Endothelial cell of umbilical vein (primary cell): ENCODE measurements around the gene PYGB. TPM values are rescaled to one million over a fixed set of nuclear protein-coding genes. Genes with fewer than 3 reads are reported as not detected.

ENCODE experiments used
- BruUV-seq: library from RNA; stranded (reverse); fragments of 400-500 nt; replicated peaks from 2 replicates; lab custom pipeline; 2021; lab: Mats Ljungman, UMichigan
- CTCF ChIA-PET: fragments of 300-600, 350-600 bp; sonication (Branson Sonifier 250); formaldehyde crosslinking; loops from one replicate; lab custom pipeline; 2021; ENCODE audit warnings: antibody characterized with exemption, inconsistent platforms; lab: Charles Lee
- POLR2A ChIA-PET: fragments of 300-600, 350-600 bp; sonication (Branson Sonifier 250); formaldehyde crosslinking; loops from one replicate; lab custom pipeline; 2021; ENCODE audit warnings: antibody characterized with exemption, inconsistent platforms; lab: Charles Lee
- DNase-seq: peaks from one replicate; pipeline ENCODE4 v3.0.0-alpha.2; 2011; ENCODE audit warnings: low read depth, low spot score
- FAIRE-seq: peaks from 2 replicates; lab custom pipeline; 2011; peaks lifted over from hg19 to GRCh38; lab: Jason Lieb, UNC
- H2AFZ ChIP-seq: 2 replicates; pipeline ENCODE4 v1.6.0; 2012; ENCODE audit warnings: low read depth, low read length, control low read depth, inconsistent platforms
- H3K27ac ChIP-seq: 2 replicates; pipeline ENCODE4 v1.5.1; 2011; ENCODE audit warnings: low read depth, mild to moderate bottlenecking, control low read depth, low read length, moderate library complexity; ENCODE audit not compliant: insufficient read depth
- H3K27me3 ChIP-seq, 2 experiments: 2 replicates each; pipeline versions ENCODE4 v1.6.0 to v1.6.1; 2011; ENCODE audit warnings: low read length in 2 of 2, mixed read lengths in 1 of 2; ENCODE audit not compliant: control insufficient read depth in 2 of 2, insufficient read depth in 2 of 2
- H3K36me3 ChIP-seq, 2 experiments: 2 replicates in 1 of 2; 3 replicates in 1 of 2; pipeline ENCODE4 v1.5.1; 2011; ENCODE audit warnings: low read length in 2 of 2, mild to moderate bottlenecking in 1 of 2, moderate library complexity in 1 of 2; ENCODE audit not compliant: control insufficient read depth in 2 of 2, insufficient read depth in 2 of 2; ENCODE audit errors: extremely low read depth in 1 of 2
- H3K4me1 ChIP-seq: 3 replicates; pipeline ENCODE4 v1.5.1; 2011; ENCODE audit warnings: mild to moderate bottlenecking, low read length; ENCODE audit not compliant: control insufficient read depth, insufficient read depth; ENCODE audit errors: extremely low read depth
- H3K4me2 ChIP-seq: 2 replicates; pipeline ENCODE4 v1.6.1; 2011; ENCODE audit warnings: low read length, control low read depth, mixed read lengths; ENCODE audit not compliant: insufficient read depth
- H3K4me3 ChIP-seq, 3 experiments: fragments of 200-600 bp in 1 of 3; sonication (generic), shearing (Covaris generic) in 1 of 3; replicated peaks in 1 of 3; 2 replicates each; pipeline ENCODE4 v1.5.1; 2011 to 2016; ENCODE audit warnings: control low read depth in 3 of 3, low read length in 3 of 3, mild to moderate bottlenecking in 2 of 3, inconsistent platforms in 1 of 3, low read depth in 1 of 3, moderate library complexity in 1 of 3; ENCODE audit not compliant: insufficient read depth in 1 of 3
- H3K79me2 ChIP-seq: 2 replicates; pipeline ENCODE4 v1.6.0; 2012; ENCODE audit warnings: low read length, inconsistent platforms; ENCODE audit not compliant: control insufficient read depth, insufficient read depth
- H3K9ac ChIP-seq: replicated peaks from 2 replicates; pipeline ENCODE3; 2011; ENCODE audit warnings: low read length, control low read depth; ENCODE audit not compliant: insufficient read depth; ENCODE audit errors: extremely low read depth
- H3K9me1 ChIP-seq: replicated peaks from 3 replicates; pipeline ENCODE4 v1.6.0; 2011; ENCODE audit warnings: mild to moderate bottlenecking, low read length; ENCODE audit not compliant: control insufficient read depth, insufficient read depth; ENCODE audit errors: extremely low read depth
- H3K9me3 ChIP-seq: replicated peaks from 2 replicates; pipeline ENCODE4 v1.5.1; 2012; ENCODE audit warnings: low read length, inconsistent platforms; ENCODE audit not compliant: control insufficient read depth, insufficient read depth
- H4K20me1 ChIP-seq: replicated peaks from 2 replicates; pipeline ENCODE3; 2011; ENCODE audit warnings: mild to moderate bottlenecking, low read length; ENCODE audit not compliant: control insufficient read depth, insufficient read depth; ENCODE audit errors: extremely low read depth
- EZH2 ChIP-seq: IDR thresholded peaks from 2 replicates; pipeline ENCODE4 v1.6.1; 2012; ENCODE audit warnings: borderline replicate concordance, low read depth, mild to moderate bottlenecking, moderate library complexity, low read length, inconsistent platforms; ENCODE audit not compliant: severe bottlenecking
- FOS ChIP-seq: IDR thresholded peaks from 2 replicates; pipeline ENCODE4 v1.6.1; 2011; ENCODE audit warnings: mild to moderate bottlenecking, low read length, moderate library complexity, borderline replicate concordance; ENCODE audit not compliant: insufficient read depth
- GATA2 ChIP-seq: IDR thresholded peaks from 2 replicates; pipeline ENCODE4 v1.7.0; 2011; ENCODE audit warnings: low read depth, mild to moderate bottlenecking, moderate library complexity, mixed read lengths, low read length; ENCODE audit not compliant: insufficient read length, insufficient read depth
- JUN ChIP-seq: IDR thresholded peaks from 2 replicates; pipeline ENCODE4 v1.6.1; 2011; ENCODE audit warnings: borderline replicate concordance, low read depth; ENCODE audit not compliant: insufficient read length, insufficient read depth
- MYC ChIP-seq: IDR thresholded peaks from one replicate; pipeline ENCODE4 v1.6.1; 2011; ENCODE audit warnings: mild to moderate bottlenecking, low read depth, low read length
- POLR2A ChIP-seq: IDR thresholded peaks from 2 replicates; pipeline ENCODE4 v1.6.1; 2012; ENCODE audit warnings: low read depth, mild to moderate bottlenecking, control low read depth, low read length
- POLR2AphosphoS5 ChIP-seq: IDR thresholded peaks from 2 replicates; pipeline ENCODE4 v1.6.1; 2012; ENCODE audit warnings: low read depth, mild to moderate bottlenecking, control low read depth, low read length, moderate library complexity; ENCODE audit not compliant: insufficient read depth
- dilution Hi-C: fragments of 300-500 bp; cut with MboI; formaldehyde crosslinking; loops from one replicate; pipeline ENCODE4 v1.15.0; 2019; ENCODE audit warnings: low sequenced_read_pairs; ENCODE audit not compliant: extremely low pct_ligation_motif_present
- intact Hi-C: fragments of 100-400 bp; cut with micrococcal nuclease; formaldehyde crosslinking; loops from one replicate; pipeline ENCODE4 v1.10.0; 2022
- polyA plus RNA-seq, 4 experiments: library from polyadenylated mRNA; depleted of rRNA in 3 of 4; stranded (reverse) in 3 of 4; unstranded in 1 of 4; fragments of >200 nt; gene quantifications; 2 replicates each; pipeline versions ENCODE4 v1.2.1 to v1.2.3, GENCODE V29; 2011 to 2012; ENCODE audit warnings: missing spikeins in 1 of 4
- total RNA-seq: library from RNA; stranded (reverse); gene quantifications from 2 replicates; pipeline ENCODE4 v1.2.3, GENCODE V29; 2021
- TF ChIP-seq, protein P1 (sequence below), 2 donors: IDR thresholded peaks; 1 replicate in 1 of 2; 2 replicates in 1 of 2; pipeline ENCODE4 v1.5.1; 2011; ENCODE audit warnings: low read length in 2 of 2, mild to moderate bottlenecking in 2 of 2, moderate library complexity in 2 of 2, control low read depth in 1 of 2, inconsistent platforms in 1 of 2, low read depth in 1 of 2; ENCODE audit not compliant: insufficient read depth in 1 of 2; ENCODE audit errors: extremely low read depth in 1 of 2
- TF ChIP-seq, protein P2 (sequence below): IDR thresholded peaks from 2 replicates; pipeline ENCODE4 v1.6.1; 2011; ENCODE audit not compliant: insufficient read depth, insufficient read length

The PYGB gene
- total and polyA plus RNA-seq, 2 donors (not counting 3 experiments of a cell fraction or from before 2014, with no cell fraction given), result 36.1 to 60.2 TPM

DNA sequence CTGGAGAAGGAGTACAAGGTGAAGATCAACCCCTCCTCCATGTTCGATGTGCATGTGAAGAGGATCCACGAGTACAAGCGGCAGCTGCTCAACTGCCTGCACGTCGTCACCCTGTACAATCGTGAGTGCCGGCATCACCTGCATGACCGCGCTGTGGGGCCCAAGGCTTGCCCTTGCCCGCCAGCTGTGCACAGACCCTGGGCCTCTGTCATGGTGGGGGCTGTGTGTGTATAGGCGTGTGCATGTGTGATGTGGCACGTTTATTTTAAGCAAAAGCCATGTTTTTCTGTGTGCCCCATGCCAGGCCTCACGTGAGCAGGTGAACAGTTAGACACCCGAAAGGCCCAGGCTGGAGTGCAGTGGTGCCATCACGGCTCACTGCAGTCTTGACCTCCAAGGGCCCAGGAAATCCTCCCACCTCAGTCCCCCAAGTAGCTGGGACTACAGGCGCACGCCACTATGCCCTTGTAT, 36.3 kb downstream of the PYGB start:
- TF ChIP-seq EZH2 (no peak), POLR2AphosphoS5 (no peak), FOS (no peak), JUN (no peak), GATA2 (no peak), POLR2A (no peak), MYC (no peak)
- TF ChIP-seq, protein P1, sequence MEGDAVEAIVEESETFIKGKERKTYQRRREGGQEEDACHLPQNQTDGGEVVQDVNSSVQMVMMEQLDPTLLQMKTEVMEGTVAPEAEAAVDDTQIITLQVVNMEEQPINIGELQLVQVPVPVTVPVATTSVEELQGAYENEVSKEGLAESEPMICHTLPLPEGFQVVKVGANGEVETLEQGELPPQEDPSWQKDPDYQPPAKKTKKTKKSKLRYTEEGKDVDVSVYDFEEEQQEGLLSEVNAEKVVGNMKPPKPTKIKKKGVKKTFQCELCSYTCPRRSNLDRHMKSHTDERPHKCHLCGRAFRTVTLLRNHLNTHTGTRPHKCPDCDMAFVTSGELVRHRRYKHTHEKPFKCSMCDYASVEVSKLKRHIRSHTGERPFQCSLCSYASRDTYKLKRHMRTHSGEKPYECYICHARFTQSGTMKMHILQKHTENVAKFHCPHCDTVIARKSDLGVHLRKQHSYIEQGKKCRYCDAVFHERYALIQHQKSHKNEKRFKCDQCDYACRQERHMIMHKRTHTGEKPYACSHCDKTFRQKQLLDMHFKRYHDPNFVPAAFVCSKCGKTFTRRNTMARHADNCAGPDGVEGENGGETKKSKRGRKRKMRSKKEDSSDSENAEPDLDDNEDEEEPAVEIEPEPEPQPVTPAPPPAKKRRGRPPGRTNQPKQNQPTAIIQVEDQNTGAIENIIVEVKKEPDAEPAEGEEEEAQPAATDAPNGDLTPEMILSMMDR (IDR thresholded peaks at IDR 0.05; ENCODE audit: extremely low read depth in 1 of 2, insufficient read depth in 1 of 2, low read depth in 1 of 2, low read length in 2 of 2), result no peak
- TF ChIP-seq, protein P2, sequence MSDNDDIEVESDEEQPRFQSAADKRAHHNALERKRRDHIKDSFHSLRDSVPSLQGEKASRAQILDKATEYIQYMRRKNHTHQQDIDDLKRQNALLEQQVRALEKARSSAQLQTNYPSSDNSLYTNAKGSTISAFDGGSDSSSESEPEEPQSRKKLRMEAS, result no peak
- no peaks in the 10 kb centered on the region for H3K27me3 ChIP-seq
- no peaks in the 10 kb centered on the region for H3K9me1 ChIP-seq

More for the DNA sequence above, 36.3 kb downstream of the PYGB start:
- no peaks in the 10 kb centered on the region for H3K9me3 ChIP-seq
- no peak overlapping the region for H3K4me3 ChIP-seq
- dilution Hi-C loops, result no loop called here
- H3K4me1 ChIP-seq, result no peaks in the 10 kb centered on the region
- FAIRE-seq (no peak), DNase-seq (no peak)
- no peaks in the 10 kb centered on the region for H4K20me1 ChIP-seq
- ChIA-PET CTCF (interaction anchor here (0.7 kb wide), 1 partner anchor 9 kb away, joined by 4 read pairs; no protein-coding TSS in a partner anchor), POLR2A (no interaction called here)
- intact Hi-C loops, result no loop called here
- no peak overlapping the region for H3K4me2 ChIP-seq
- H3K36me3 ChIP-seq, result peaks cover 10 to 52% of the 10 kb centered on the region in 2 experiments
- H2AFZ ChIP-seq, result no peak overlapping the region
- no peak overlapping the region for H3K9ac ChIP-seq
- H3K27ac ChIP-seq, result no peak overlapping the region
- no TSS peak for BruUV-seq
- H3K79me2 ChIP-seq, result no peaks in the 10 kb centered on the region
